HG03108 (cell line): ENCODE data around the gene TCEAL2.
"Not testable (repeated sequence)": the region's sequence is repeated elsewhere in the genome, so short reads cannot be mapped to it uniquely, and the experiment has no call there.

Experiments
- ATAC-seq: cut with Tn5 transposase; IDR thresholded peaks from one replicate; pipeline ENCODE4 v1.9.1; 2021; ENCODE audit warnings: moderate library complexity; ENCODE audit not compliant: unreplicated experiment

TCEAL2 gene

GRCh38 chrX:102125436-102125835, at the start of gene TCEAL2:
TCEAL2 (plus strand) TSS chrX:102125679; CDS start chrX:102126831, 1,152 bp downstream.
- not testable (repeated sequence) for ATAC-seq

GRCh38 chrX:102077426-102077825, 48.1 kb upstream of the TCEAL2 start:
- ATAC-seq = no peak

GRCh38 chrX:102085706-102086105, 39.8 kb upstream of the TCEAL2 start:
- no peak for ATAC-seq

- no peak for ATAC-seq
Observed at GRCh38 chrX:102113367-102113766, 12.1 kb upstream of the TCEAL2 start.

GRCh38 chrX:102115748-102116147, 9.7 kb upstream of the TCEAL2 start:
- ATAC-seq = no peak

- not testable (repeated sequence) for ATAC-seq
Observed at GRCh38 chrX:102125014-102125413, 465 bp upstream of the TCEAL2 start.

GRCh38 chrX:102126080-102126818, 770 bp downstream of the TCEAL2 start:
- not testable (repeated sequence) for ATAC-seq

- ATAC-seq = no peak
Observed at GRCh38 chrX:102126863-102127262, 1.4 kb downstream of the TCEAL2 start.

GRCh38 chrX:102129473-102129872, 4.0 kb downstream of the TCEAL2 start:
- ATAC-seq = no peak

GRCh38 chrX:102138064-102138463, 12.6 kb downstream of the TCEAL2 start:
- ATAC-seq = no peak

- ATAC-seq = not testable (repeated sequence)
Observed at GRCh38 chrX:102140876-102141275, 15.4 kb downstream of the TCEAL2 start.

- not testable (repeated sequence) for ATAC-seq
Observed at GRCh38 chrX:102141631-102142030, 16.2 kb downstream of the TCEAL2 start.

GRCh38 chrX:102142274-102142673, 16.8 kb downstream of the TCEAL2 start, which contains the start of gene TCEAL6:
TCEAL6 (minus strand) TSS chrX:102142481.
- ATAC-seq = not testable (repeated sequence)

GRCh38 chrX:102154218-102154860, 28.9 kb downstream of the TCEAL2 start:
- no peak for ATAC-seq

GRCh38 chrX:102154900-102155805, 29.7 kb downstream of the TCEAL2 start:
- ATAC-seq = peak; percentile 11

- ATAC-seq = peak; percentile 94
Observed at GRCh38 chrX:102155806-102156179, 30.3 kb downstream of the TCEAL2 start, which contains the start of gene BEX5. BEX5 (minus strand) TSS chrX:102155977; CDS start chrX:102154265, 1,712 bp downstream.
